Activated CD4-positive, alpha-beta T cell treated with anti-CD3 and anti-CD28 coated beads, Interleukin-2, amount 50 U/mL, for 4 hours (primary cell): ENCODE data around the gene SERPINA4.
"Not testable (repeated sequence)": the region's sequence is repeated elsewhere in the genome, so short reads cannot be mapped to it uniquely, and the experiment has no call there.

Experiments used
- DNase-seq, 2 experiments: peaks; one replicate each; pipeline ENCODE4 v3.0.0-alpha.2; 2020

Gene SERPINA4

DNA sequence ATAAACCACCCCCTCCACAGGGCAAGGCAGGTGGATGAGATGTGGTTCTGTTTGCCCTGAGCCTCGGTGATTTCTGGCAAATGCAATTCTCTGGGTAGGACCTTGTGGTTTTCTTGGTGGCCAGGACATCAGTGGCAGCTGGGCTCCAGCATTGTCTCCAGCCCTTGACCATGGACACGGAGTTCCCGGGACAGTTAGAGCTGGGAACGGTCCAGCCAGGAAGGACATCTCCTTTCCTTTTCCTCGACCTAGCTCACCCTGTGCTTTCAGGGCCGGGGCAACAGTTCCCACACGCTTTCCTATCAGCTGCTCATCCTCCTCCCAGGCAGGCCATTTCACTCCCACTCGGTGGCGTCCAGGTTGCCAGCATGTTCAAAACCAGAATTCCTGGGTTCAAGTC, 9.2 kb downstream of the SERPINA4 start:
- DNase-seq: no peak

DNA sequence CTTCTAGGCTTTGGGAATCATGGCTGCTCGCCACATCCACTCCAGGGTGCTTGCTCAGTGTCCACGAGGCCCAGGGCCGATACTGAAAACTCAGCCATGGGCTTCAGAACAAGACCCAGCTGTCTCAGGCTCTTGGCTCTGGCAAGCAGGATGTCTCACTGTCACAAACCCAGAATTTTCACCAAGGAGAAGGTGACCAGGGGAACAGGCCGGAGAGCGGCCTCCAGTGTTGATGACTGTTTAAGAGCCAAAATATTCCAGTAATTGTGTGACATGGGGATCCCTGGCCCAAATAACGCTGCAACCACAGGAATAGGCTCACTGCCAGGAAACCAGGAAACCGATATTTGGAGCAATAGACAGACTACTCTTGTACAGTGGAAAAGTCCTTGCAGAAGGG, 10.2 kb downstream of the SERPINA4 start:
- DNase-seq: no peak

DNA sequence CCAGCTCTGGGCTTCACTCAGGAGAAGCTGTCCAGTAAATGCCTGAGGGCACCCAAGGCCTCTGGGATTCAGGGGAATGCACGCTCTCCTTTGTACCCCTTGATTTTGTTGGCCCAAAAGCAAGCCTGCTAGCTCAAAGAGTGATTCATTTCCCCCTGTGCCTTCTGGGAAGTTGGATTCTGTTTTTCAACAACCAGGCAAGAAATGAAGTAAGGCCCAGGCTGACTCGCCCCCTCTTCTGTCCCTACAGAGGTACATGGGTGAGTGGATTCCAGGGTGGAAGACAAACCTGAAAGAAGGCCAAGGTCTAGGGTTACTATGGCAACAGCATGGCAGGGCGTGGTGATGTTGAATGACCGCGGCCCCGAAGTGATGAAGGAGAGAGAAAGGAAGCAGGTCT, 10.7 kb downstream of the SERPINA4 start:
- DNase-seq: no peak

DNA sequence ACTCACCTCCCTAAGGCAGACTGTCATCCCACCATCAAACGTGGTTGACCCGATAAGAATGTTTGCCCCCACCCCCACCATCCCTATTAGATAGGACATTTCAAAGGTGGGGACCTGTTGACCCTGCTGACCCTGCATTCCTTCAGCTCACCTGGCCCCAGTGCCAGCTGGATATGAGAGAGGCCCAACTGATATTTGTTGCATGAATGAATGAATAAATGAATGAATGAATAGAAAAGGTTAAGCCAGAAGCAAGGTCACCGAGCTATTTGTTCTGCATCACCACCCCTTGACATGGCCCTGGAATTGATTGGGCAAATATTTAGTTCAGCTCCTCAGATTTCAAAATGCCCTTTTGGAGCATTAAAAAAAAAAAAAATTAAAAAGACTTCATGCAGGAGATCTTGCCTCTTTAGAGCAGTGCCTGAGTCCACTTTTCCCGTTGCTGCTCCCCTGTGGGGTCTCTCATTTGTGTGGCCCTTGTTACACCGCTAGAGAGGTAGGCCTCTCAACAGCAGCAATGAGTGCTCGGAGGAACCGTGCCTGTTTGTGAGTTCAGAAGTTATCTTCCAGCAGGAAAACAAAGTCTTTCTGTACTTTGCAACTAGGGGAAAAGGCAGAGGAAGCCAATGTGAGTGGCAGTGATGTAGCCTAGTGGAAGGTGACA, 11.5 kb downstream of the SERPINA4 start:
- DNase-seq: no peak

DNA sequence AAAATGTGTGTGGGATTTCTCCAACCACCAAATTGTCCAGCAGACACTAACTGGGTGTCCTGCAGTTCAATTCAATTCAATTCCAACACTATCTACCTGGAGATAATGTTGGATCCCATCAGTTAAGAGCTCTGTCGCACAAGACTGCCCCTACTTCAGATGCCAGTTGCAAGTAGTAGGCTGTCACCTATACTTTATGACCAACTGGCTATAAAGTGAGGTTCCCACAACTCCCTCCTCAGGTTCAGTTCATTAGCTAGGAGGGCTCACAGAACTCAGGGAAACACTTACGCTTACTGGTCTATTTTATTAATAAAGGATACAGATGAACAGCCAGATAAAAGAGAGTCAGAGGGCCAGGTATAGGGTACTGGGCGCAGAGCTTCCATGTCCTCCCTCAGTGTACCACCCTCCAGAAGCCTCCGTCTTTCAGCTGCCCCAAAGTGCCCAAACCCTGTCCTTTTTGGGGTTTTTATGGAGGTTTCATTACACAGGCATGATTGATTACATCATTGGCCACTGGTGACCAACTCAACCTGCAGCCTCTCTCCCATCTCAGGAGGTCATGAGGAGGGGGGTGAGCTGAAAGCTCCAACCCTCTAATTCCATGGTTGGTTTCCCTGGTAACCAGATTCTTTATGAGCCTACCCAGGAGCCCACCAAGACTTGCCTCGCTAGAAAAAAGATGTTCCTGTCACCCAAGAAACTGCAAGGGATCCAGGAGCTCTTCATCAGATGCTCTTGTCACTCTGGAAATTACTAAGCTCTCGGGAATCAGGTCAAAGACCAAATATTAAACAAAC, 12.4 kb downstream of the SERPINA4 start:
- DNase-seq: no peak

DNA sequence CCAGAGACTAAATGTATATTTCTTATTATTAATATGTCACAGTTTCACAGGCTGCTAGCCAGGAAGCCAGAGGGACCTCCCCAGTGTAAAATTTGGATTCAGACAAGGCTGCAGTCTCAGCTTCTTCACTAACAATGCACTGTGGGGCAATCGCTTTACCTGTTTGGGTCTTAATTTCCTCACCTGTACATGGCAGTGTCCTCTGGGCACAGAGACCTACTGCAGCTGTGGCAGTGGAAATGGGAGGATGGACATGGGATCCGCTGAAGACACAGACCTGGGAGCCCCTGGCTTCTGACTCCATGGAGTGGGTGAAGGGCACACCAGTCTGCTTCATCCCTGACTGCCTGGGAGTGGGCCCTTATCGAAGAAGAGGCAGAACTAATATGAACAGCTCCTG, 13.1 kb downstream of the SERPINA4 start:
- DNase-seq: no peak

DNA sequence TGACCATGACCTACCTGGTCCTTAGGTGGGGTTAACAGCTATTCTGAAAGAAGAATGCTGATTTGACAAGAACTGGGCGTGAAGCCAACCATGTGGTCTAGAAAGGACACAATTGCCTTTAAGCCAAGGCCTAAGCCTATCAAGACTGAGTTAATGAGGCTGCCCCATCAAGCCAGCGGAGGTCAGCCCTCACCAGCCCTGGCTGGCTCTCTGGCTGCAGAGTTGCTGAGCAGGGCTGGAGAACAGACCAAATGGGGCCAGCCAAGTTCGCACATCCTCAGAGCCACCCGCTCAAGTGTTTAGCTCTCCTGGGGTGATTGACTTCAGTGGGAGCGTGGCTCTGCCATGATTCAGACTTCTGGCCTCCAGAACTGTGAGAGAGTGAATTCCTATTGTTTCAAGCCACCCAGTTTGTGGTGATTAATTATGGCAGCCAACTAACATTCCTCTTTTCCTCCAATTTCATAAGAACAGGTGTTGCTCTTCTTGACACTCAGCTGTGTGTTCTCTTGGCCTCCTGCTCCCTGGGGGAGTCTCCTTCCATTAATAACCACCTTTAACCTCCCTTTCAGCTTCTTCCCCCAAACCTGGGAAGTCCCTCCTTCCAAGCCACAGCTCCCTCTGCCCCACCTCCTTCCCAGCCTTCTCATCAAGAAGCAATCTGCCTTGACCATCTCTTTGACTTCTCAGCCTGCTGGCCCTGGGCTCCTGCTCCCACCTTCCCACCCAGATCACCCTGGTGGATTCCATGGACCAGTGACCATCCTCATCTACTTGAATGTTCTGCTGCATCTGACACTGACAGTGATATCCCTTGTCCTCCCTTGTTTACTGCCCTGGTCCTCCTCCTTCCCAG, 14.7 kb downstream of the SERPINA4 start:
- DNase-seq: no peak

DNA sequence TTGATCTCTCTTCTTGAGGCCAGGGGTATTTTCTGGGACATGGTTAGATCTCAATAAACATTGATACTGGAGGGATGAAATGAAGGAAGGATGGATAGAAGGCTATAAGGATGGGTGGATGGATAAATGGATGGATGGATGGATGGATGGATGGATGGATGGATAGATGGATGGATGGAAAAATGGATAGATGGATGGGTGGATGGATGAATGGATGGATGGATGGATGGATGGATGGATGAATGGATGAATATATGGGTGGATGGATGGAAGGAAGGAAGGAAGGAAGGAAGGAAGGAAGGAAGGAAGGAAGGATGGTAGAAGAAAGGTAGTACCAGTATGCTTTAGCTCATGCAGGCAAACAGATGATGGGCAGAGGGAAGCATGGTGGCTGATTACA, 16.2 kb downstream of the SERPINA4 start:
- DNase-seq: not testable (repeated sequence)

DNA sequence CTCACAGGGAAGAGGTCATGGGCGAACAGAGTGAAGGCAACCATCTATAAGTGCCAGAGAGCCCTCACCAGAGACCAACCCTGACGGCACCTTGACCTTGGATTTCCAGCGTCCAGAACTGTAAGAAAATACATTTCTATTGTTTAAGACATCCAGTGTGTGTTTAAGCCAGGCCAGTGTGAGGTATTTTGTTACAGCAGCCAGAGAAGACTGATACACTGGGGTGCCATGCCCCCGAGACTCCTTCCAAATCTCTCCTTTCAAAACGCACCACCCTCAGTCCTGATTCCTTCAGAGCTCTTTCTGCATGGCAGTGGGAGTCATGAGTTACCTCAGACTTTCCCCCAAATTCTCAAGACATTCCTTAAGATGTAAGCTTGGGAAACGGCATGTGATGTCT, 17.5 kb downstream of the SERPINA4 start:
- no peak for DNase-seq

DNA sequence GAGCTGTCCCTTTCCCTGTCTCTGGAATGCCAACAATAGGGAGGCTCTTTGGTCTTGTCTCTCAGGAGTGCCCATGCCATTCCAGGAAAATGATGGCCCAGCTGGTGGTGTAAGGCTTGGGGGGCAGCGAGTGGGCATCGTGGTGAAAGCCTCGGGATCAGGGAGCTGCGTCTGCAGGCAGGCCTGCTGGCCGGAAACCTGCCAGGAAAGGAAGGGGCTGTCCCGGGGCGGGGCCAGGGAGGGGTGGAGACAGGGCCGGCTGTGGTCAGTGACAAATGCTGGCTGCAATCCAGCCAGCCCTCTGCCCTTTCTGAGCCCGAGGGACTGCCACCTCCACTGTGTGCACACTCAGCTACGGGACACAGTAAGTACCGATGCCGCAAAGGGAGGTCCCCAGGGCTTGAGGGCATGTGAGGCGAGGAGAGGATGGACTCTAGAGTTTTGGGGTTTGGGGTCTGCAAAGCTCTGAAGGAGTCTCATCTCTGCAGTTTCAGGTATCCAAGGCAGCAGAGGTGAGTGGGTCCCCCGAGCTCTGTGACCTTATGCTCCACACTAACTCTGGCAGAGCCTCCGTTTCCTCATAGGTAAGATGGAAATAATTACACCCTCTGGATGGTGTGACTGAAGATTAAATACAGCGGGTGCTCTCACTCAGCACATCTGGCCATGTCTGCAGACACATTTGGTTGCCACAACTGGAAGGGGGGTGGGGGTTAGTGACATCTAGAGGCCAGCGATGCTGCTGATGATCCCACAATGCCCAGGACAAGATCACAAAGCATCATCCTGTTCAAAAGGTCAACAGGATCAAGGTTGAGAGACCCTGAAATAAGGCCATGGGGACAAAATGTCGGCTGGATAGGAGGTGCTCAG, 20.1 kb downstream of the SERPINA4 start, which contains the start of gene SERPINA5:
TSS of gene SERPINA5 (plus strand) at position 300 of the 873 bp plus-strand sequence. CDS start 5,937 bp downstream, outside the sequence.
- no peak for DNase-seq

DNA sequence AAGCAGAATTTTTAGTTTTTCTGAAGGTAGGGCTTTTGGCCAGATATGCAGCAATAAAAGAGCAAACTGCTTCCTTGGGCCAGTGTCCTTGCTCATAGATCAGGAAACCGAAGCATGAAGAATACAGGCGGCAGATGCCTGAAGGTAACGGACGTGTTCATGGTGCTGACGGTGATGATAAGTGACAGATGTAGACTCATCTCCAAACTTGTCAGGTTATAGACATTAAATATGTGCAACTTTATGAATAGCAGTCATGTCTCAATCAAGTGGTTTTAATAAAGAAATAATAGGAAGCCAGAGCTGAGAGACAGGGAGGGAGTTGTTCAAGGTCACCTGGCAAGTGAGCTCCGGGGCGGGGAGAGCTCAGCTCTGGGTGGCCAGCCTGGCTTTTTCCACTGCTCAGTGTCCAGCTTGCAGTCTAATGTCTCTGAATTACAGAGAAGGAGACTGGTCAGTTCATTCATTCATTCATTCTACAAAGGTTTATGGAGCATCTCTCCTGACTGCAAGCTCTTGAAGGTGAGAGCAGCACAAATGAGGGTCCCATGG, 21.0 kb downstream of the SERPINA4 start:
- no peak for DNase-seq

DNA sequence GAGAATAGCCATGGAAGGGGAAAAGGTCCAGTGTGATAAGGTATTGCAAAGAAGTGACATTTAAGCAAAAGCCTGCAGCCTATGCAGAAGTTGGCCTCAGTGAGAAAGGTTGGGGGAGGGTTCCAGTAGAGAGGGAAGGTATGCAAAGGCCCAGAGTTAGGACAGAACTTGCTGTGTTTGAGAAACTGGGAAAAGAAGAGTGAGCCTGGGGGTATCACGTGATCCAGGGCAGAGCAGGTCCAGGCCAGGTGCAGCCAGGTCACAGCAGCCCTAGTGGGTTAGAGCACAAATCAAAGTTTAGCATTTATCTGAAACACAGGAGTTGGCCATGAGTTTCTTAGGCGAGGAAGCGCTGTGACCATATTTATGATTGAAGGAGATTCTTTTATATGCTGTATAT, 21.6 kb downstream of the SERPINA4 start:
- no peak for DNase-seq

DNA sequence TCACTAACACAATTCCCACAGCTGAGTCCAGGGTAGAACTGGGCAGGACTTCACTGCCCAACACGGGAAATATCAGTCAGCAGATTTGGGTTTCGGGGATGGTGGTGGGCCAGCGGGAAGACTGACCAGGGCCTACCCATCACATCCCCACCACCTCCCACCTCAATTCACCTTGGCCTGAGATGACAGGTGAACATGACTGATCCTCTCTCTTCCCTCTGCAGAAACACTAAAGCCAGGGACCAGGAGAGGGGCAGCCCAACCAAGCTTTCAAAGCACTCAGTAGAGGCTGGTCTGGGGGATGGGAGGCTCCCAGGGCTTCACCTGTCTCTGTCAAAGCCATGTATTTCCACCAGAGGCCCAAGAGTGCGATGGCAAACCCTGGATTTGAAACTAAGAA, 22.3 kb downstream of the SERPINA4 start:
- no peak for DNase-seq

DNA sequence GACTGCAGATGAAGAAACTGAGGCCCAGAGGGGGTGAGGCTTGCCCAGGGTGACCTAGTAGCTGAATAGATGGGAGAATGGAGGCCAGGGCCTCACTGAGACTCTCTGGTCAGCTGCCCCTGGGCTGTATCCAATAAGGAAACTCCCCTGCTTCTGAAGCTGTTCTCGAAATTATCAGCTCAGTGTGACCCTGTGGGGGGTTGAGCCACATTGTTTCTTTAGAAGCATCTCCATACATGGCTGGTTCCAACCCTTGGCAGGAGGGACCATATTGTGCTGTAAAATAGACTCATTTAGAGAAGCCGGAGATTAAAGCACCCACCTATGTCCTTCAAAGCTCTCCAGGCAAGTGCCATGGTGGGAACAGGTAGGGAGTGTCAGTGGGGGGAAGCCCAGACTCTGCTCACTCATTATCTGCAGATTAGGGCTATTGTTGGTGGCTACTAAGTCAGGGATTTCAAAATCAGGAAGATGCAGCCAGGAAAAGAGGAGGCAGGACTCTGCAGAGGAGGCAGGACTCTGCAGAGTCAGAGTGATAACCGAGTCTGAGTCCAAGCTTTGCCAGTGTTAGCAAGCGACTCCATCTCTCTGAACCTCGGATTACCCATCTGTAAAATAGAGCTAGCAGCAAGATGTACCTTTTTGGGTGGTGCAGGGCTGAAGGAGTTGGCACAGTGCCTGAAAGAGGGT, 23.5 kb downstream of the SERPINA4 start:
- DNase-seq: no peak

DNA sequence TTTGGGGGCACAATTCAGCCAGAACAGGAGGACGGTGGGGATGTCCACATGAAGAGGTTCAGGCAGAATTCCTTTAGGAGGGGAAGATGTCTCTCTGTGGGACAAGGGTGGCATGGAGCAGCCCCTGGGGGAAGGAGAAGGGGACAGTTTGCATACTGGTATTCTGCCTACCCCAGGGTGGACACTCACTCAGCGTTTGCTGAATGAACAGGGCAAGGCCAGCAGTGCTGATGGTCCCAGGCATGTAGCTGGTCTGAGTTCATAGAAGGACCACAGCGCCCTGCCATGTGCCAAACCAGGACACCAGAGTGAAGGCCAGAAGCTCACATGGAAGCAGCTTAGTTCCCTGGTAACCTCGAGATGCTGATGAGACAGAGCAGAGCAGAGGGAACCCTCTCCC, 25.4 kb downstream of the SERPINA4 start:
- DNase-seq: no peak

DNA sequence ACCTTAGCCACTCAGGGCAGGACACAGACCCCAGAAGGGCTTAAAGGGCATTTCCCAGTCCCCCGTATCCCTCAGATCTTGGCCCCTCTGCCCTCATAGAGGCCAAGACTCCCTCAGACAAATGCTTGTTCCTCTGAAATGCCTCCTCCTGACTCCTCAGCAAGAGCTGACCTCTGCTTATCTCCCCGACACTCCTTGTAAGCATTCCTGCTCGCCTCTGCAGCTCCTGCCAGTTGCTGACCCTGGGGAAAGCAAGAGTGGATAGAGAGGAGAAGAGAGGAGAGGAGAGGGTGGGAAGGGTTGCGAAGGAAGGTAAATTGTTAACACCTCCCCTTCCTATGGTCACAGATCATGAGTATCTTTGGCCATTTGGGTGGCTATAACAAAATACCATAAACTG, 27.1 kb downstream of the SERPINA4 start:
- DNase-seq: no peak

DNA sequence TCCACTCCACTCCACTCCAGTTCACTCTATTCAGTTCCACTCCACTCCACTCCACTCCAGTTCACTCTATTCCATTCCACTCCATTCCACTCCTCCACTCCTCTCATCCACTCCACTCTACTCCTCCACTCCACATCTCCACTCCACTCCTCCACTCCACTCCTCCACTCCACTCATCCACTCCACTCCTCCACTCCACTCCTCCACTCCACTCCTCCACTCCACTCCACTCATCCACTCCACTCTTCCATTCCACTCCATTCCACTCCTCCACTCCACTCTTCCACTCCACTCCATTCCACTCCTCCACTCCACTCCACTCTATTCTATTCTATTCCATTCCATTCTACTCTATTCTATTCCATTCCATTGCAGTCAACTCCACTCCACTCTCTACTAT, 29.8 kb downstream of the SERPINA4 start:
- DNase-seq: no peak

DNA sequence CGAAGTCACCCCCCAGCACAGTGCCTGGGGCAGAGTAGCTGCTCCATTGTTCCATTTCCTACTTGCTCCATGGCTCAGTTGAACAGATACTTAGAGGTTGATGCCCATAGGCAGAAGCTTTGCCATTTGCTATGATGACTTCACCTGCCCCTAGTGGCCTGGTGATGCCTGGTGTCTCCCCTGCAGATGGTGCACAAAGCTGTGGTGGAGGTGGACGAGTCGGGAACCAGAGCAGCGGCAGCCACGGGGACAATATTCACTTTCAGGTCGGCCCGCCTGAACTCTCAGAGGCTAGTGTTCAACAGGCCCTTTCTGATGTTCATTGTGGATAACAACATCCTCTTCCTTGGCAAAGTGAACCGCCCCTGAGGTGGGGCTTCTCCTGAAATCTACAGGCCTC, 30.6 kb downstream of the SERPINA4 start:
- no peak for DNase-seq

DNA sequence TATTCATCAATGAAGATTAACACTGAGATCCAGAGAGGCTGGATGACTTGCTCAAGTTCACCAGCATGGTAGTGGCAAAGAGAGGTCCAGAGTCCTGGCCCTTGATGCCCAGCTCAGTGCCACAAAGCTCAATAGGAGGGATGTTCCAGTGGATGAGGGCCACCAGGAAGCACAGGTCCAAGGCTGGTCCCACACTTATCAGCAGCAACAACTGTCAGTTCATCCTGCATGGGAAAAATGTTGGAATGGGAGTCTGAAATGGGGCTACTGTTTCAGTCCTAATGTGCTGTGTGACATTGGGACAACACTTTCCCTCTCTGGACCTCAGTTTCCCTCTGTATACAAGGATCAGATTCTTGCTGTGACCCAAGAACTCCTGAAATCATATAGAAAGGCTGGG, 31.2 kb downstream of the SERPINA4 start:
- DNase-seq: no peak

DNA sequence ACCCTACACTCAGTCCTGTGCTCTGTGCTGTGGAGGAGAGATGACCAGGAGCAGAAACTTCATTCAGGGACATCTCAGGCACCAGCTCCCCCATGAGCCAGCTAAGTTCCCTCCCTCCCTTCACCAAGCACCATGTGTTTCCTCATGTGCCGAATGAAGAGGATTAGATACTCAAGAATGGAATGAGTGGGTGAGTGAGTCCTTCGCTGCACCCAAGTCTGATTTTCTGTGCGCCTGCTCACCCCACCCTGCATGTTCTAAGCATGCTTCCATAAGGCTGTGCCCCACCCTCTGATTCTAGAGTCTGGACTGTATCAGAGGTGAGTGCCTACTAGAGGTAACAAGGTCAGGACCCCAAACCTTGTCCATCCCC, 32.1 kb downstream of the SERPINA4 start:
- DNase-seq: no peak

DNA sequence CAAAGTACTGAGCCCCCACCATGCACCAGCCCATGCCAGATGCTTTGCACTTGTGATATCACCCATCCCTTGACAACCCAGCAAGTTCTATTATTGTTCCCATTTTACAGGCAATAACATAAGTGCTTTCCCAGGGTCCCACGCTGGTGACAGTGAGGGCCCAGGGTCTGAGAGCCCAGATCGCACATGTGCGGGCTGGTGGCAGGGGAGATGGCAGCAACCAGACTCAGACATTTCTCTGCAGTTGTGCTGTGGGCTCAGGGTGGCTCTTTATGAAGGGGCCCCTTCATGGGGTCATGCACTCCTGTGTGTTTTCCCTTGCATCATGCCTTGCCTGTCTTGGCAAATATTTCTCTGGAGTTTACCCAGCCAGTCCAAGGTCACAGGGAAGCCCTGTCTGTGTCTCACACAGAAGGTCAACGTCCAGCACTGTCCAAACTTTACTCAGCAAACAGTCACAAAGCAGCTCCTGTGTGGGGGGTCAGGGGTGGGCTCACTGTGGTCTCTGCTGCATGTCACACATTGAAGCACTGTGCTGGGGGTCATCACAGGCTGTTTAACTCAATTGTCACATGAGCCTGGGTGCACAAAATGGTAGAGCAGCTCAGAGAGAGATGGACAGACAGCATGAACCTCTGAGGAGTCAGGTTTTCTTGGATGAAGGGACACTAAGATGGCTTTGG, 32.6 kb downstream of the SERPINA4 start:
- DNase-seq: no peak
